ENCODE measurements around the gene OVCH1. TPM values are rescaled to one million over a fixed set of nuclear protein-coding genes. Genes with fewer than 3 reads are reported as not detected.

The OVCH1 gene
- total RNA-seq, 1 donor from 2014 or later, result not detected

GRCh38 chr12:29544428-29545101, 47.1 kb upstream of the OVCH1 start:
- H3K9me3 Mint-ChIP-seq (ENCODE audit: unreplicated experiment), result no peaks in the 10 kb centered on the region
- DNase-seq, result no peak
- H3K27ac Mint-ChIP-seq (ENCODE audit: unreplicated experiment), result no peak overlapping the region
- H3K4me1 Mint-ChIP-seq (ENCODE audit: low read depth, unreplicated experiment), result no peaks in the 10 kb centered on the region
- no peaks in the 10 kb centered on the region for H3K27me3 Mint-ChIP-seq (ENCODE audit: unreplicated experiment)
- no peaks in the 10 kb centered on the region for H3K36me3 Mint-ChIP-seq (ENCODE audit: unreplicated experiment)
- TF ChIP-seq CTCF (IDR thresholded peaks at IDR 0.05; ENCODE audit: partially characterized antibody, unreplicated experiment), result no peak
- no peak overlapping the region for H3K4me3 Mint-ChIP-seq (ENCODE audit: unreplicated experiment)

GRCh38 chr12:29543036-29543435, 45.5 kb upstream of the OVCH1 start:
- TF ChIP-seq CTCF (IDR thresholded peaks at IDR 0.05; ENCODE audit: partially characterized antibody, unreplicated experiment), result no peak
- H3K36me3 Mint-ChIP-seq (ENCODE audit: unreplicated experiment), result no peaks in the 10 kb centered on the region
- H3K9me3 Mint-ChIP-seq (ENCODE audit: unreplicated experiment), result no peaks in the 10 kb centered on the region
- no peak overlapping the region for H3K27ac Mint-ChIP-seq (ENCODE audit: unreplicated experiment)
- no peak for DNase-seq
- no peak overlapping the region for H3K4me3 Mint-ChIP-seq (ENCODE audit: unreplicated experiment)
- no peaks in the 10 kb centered on the region for H3K4me1 Mint-ChIP-seq (ENCODE audit: low read depth, unreplicated experiment)
- H3K27me3 Mint-ChIP-seq (ENCODE audit: unreplicated experiment), result no peaks in the 10 kb centered on the region

- DNase-seq, result no peak
- Mint-ChIP-seq H3K36me3 (ENCODE audit: unreplicated experiment) (no peaks in the 10 kb centered on the region), H3K4me3 (ENCODE audit: unreplicated experiment) (no peak overlapping the region), H3K4me1 (ENCODE audit: low read depth, unreplicated experiment) (peaks cover 3% of the 10 kb centered on the region), H3K27me3 (ENCODE audit: unreplicated experiment) (no peaks in the 10 kb centered on the region), H3K27ac (ENCODE audit: unreplicated experiment) (no peak overlapping the region), H3K9me3 (ENCODE audit: unreplicated experiment) (no peaks in the 10 kb centered on the region)
- no peak for TF ChIP-seq CTCF (IDR thresholded peaks at IDR 0.05; ENCODE audit: partially characterized antibody, unreplicated experiment)
Measured at GRCh38 chr12:29537298-29537697, 39.8 kb upstream of the OVCH1 start.

GRCh38 chr12:29534935-29535334, 37.4 kb upstream of the OVCH1 start:
- H3K27ac Mint-ChIP-seq (ENCODE audit: unreplicated experiment), result no peak overlapping the region
- H3K27me3 Mint-ChIP-seq (ENCODE audit: unreplicated experiment), result no peaks in the 10 kb centered on the region
- no peaks in the 10 kb centered on the region for H3K9me3 Mint-ChIP-seq (ENCODE audit: unreplicated experiment)
- peaks cover 3% of the 10 kb centered on the region for H3K4me1 Mint-ChIP-seq (ENCODE audit: low read depth, unreplicated experiment)
- DNase-seq, result no peak
- no peak for TF ChIP-seq CTCF (IDR thresholded peaks at IDR 0.05; ENCODE audit: partially characterized antibody, unreplicated experiment)
- no peaks in the 10 kb centered on the region for H3K36me3 Mint-ChIP-seq (ENCODE audit: unreplicated experiment)
- H3K4me3 Mint-ChIP-seq (ENCODE audit: unreplicated experiment), result no peak overlapping the region

GRCh38 chr12:29533815-29534489, 36.5 kb upstream of the OVCH1 start:
- Mint-ChIP-seq H3K4me1 (ENCODE audit: low read depth, unreplicated experiment) (peaks cover 3% of the 10 kb centered on the region), H3K4me3 (ENCODE audit: unreplicated experiment) (no peak overlapping the region), H3K27ac (ENCODE audit: unreplicated experiment) (no peak overlapping the region), H3K36me3 (ENCODE audit: unreplicated experiment) (no peaks in the 10 kb centered on the region), H3K27me3 (ENCODE audit: unreplicated experiment) (no peaks in the 10 kb centered on the region), H3K9me3 (ENCODE audit: unreplicated experiment) (no peaks in the 10 kb centered on the region)
- TF ChIP-seq CTCF (IDR thresholded peaks at IDR 0.05; ENCODE audit: partially characterized antibody, unreplicated experiment), result no peak
- DNase-seq, result no peak

Data from glutamatergic neuron (in vitro differentiated cells).